AG09319 (cell line): ENCODE measurements around the gene HTR3B.

Source experiments
- DNase-seq: peaks from one replicate; pipeline ENCODE4 v3.0.0-alpha.2; 2010; ENCODE audit warnings: low read depth; ENCODE audit errors: extremely low read depth
- TF ChIP-seq, protein P1 (sequence below): IDR thresholded peaks from 2 replicates; pipeline ENCODE4 v1.5.1; 2011; ENCODE audit warnings: low read depth, mild to moderate bottlenecking, inconsistent platforms, low read length, moderate library complexity

HTR3B gene

DNA sequence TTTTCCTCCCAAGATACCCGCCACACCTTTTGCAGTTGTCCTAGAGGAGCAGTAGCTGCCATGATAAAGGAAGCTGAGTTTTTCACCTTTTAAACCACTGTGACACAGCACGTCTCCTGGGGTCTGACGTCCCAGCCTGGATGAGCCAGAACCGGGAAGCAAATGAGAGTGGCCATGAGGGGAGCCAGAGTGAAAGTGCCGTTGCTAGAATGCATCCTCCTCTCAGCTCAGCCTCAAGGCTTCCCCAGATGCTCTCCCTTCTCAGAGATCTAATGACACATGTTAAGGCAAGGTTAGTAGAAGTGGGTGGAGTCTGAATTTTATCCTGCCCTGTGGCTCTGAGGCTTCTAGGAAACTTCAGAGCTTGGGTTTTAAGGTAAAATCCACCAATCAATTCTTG, 46.9 kb downstream of the HTR3B start:
- no peak for DNase-seq
- TF ChIP-seq, protein P1, sequence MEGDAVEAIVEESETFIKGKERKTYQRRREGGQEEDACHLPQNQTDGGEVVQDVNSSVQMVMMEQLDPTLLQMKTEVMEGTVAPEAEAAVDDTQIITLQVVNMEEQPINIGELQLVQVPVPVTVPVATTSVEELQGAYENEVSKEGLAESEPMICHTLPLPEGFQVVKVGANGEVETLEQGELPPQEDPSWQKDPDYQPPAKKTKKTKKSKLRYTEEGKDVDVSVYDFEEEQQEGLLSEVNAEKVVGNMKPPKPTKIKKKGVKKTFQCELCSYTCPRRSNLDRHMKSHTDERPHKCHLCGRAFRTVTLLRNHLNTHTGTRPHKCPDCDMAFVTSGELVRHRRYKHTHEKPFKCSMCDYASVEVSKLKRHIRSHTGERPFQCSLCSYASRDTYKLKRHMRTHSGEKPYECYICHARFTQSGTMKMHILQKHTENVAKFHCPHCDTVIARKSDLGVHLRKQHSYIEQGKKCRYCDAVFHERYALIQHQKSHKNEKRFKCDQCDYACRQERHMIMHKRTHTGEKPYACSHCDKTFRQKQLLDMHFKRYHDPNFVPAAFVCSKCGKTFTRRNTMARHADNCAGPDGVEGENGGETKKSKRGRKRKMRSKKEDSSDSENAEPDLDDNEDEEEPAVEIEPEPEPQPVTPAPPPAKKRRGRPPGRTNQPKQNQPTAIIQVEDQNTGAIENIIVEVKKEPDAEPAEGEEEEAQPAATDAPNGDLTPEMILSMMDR, result no peak

DNA sequence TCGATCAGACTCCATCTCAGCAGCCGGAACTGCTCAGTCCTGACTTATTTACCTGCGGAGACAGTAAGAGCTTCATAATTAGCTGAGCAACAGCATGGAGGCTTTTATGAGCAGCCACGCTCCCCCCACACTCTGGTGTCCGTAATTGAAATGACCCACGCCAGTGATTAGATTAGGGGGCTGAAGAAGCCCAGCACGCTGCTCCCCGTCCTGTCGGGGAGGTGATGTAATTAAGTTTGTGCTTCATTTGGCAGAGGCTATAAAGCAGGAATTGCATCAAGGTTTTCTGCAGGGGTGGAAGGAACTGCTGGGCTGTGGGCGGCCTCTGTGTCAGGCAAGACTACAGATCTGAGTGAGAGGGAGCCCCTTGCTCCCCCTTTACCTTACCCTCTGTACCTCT, 47.5 kb downstream of the HTR3B start:
- no peak for DNase-seq
- TF ChIP-seq, protein P1, result no peak

DNA sequence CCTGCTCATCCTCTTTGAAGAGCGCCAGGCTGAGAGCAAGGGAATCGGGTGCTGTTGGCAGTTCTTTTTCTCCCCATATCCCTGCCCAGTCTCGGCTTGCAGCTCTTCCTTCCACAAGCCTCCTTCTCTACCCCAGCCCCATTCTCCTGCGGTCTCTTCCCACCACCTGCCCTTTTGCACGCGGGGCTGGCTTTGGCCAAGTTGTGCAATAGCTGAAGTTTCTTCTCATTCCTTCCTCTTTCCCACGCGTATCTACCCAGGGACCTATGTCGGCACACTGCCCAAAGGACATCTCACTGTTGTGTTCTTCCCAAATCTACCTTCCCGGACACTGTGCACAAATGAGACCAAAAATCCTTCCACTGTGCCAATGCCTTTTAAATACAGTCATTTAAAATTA, 48.0 kb downstream of the HTR3B start:
- TF ChIP-seq, protein P1, result no peak

DNA sequence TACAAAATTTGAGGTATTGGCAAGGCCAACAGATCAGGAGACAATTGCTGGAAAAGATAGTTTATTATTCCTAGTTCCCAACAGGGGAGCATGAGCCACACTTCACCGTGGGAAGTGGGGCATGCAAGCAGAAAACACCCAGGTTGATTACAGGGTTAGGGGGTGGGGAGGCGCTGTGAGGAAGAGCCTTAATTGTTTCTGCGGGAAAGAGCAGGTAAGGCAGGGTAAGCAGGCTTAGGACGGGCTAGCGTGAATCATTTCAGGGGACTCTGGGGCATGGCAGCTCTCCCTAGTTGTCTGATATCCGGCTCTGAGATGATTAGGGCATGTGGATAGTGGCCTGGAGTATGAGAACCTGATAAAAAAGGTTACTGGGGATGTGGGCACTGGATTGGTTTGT, 49.6 kb downstream of the HTR3B start:
- TF ChIP-seq, protein P1, result no peak
- DNase-seq, result no peak

More for the DNA sequence above, 48.0 kb downstream of the HTR3B start:
- no peak for DNase-seq

DNA sequence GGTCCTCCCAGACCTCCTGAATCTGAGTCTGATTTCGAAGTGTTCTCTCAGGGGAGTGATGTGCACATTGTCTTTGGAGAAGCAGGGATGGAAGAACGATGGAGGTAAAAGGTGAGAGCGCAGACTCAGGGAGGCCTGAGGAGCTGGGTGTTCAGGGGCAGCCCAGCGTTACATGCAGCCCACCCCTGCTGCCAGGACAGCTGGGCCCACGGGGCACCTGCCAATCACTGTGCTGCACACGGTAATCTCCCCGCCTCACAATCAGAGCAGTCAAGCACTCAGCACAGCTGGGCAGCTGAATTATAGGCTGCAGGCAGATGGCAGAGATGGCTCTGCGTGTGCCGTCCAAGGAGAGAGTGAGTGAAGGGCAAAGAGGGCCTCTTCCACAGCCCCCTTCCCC, 52.4 kb downstream of the HTR3B start:
- no peak for DNase-seq
- TF ChIP-seq, protein P1, result no peak

DNA sequence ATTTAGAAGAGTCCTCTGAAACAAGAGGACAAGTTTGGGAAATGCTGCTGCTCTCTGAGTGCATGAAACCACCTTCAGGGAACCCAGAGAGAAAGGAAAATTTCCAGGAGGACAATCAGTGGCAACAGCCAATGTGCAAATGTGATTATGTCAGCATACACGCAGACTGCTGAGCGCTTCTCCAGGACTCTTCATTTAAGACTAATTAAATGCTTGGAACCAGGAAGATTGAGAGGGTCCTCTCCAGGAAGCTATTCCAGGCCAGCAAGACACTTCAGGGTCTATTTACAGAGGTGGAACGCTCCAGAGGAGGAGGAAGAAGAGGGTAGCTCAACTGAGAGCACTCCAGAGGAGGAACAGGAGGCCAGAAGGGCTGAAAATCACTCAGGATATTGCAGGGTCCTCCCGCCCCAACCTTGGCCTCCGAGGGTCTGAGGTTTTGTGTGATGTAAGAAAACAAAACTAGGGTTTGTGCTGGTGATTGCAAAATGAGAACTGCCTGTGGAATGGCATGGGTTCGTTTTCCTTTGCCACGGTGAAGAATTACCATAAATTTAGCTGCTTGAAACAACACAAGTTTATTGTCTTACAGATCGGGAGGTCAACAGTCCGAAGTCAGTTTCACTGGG, 56.2 kb downstream of the HTR3B start:
- no peak for DNase-seq
- TF ChIP-seq, protein P1, result no peak

DNA sequence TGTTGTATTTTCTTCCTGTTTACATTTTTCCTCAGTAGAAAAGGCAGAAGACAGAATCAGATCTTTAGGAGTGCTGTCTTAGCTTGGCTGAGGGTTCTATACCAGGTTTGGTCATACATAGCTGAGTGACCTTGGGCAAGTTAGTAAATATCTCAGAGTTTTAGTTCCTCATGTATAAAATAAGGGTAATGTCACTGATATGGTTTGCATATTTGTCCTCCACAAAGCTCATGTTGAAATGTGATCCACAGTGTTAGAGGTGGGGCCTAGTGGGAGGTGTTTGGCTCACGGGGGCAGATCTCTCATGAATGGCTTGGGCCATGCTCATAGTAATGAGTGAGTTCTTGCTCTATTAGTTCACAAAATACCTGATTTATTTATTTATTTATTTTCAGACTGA, 62.8 kb downstream of the HTR3B start:
- TF ChIP-seq, protein P1, result no peak
- no peak for DNase-seq
